ENCODE measurements around the gene ATP10A.

- TF ChIP-seq POLR2A (IDR thresholded peaks at IDR 0.05) (no peak), CTCF (IDR thresholded peaks at IDR 0.05) (no peak)
Measured at GRCh38 chr15:25805031-25805430, 58.1 kb downstream of the ATP10A start.
